Measurements from ENCODE around the gene AP3B1.

- TF ChIP-seq, protein P1, sequence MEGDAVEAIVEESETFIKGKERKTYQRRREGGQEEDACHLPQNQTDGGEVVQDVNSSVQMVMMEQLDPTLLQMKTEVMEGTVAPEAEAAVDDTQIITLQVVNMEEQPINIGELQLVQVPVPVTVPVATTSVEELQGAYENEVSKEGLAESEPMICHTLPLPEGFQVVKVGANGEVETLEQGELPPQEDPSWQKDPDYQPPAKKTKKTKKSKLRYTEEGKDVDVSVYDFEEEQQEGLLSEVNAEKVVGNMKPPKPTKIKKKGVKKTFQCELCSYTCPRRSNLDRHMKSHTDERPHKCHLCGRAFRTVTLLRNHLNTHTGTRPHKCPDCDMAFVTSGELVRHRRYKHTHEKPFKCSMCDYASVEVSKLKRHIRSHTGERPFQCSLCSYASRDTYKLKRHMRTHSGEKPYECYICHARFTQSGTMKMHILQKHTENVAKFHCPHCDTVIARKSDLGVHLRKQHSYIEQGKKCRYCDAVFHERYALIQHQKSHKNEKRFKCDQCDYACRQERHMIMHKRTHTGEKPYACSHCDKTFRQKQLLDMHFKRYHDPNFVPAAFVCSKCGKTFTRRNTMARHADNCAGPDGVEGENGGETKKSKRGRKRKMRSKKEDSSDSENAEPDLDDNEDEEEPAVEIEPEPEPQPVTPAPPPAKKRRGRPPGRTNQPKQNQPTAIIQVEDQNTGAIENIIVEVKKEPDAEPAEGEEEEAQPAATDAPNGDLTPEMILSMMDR (IDR thresholded peaks at IDR 0.05): no peak
- TF ChIP-seq POLR2A (IDR thresholded peaks at IDR 0.05): no peak
These were observed 288.0 kb downstream of the AP3B1 start for GRCh38 chr5:78006449-78006848.

Measured in Peyer's patch (tissue), 4 donors.